Hippocampal formation (tissue), 2 donors: ENCODE measurements around the gene CSH1.
"Not testable (repeated sequence)": the region's sequence is repeated elsewhere in the genome, so short reads cannot be mapped to it uniquely, and the experiment has no call there.

Source experiments
- DNase-seq, 2 donors: peaks; one replicate each; lab custom pipeline; 2025; lab: John Stamatoyannopoulos, UW

Gene CSH1

GRCh38 chr17:63869491-63870291 is 26.7 kb downstream of the CSH1 start:
- DNase-seq: not testable (repeated sequence)

- DNase-seq: not testable (repeated sequence)
These were observed 29.7 kb downstream of the CSH1 start for GRCh38 chr17:63866625-63867024.

- DNase-seq: no peak
These were observed 37.1 kb downstream of the CSH1 start for GRCh38 chr17:63859257-63859656.

GRCh38 chr17:63856425-63856824 is 39.9 kb downstream of the CSH1 start:
- not testable (repeated sequence) for DNase-seq

GRCh38 chr17:63855185-63855584 is 41.2 kb downstream of the CSH1 start:
- DNase-seq: no peak

GRCh38 chr17:63854709-63855108 is 41.7 kb downstream of the CSH1 start:
- DNase-seq: no peak

- DNase-seq: no peak
These were observed 43.1 kb downstream of the CSH1 start for GRCh38 chr17:63853260-63853659.

- no peak for DNase-seq
These were observed 46.0 kb downstream of the CSH1 start for GRCh38 chr17:63850401-63850800.

- DNase-seq: peak; percentile 77
These were observed 47.3 kb downstream of the CSH1 start for GRCh38 chr17:63848834-63849689.

- no peak for DNase-seq
These were observed 48.7 kb downstream of the CSH1 start for GRCh38 chr17:63847525-63848249.

GRCh38 chr17:63845509-63845908 is 50.9 kb downstream of the CSH1 start:
- no peak for DNase-seq
